Endothelial cell of umbilical vein (primary cell): Measurements from ENCODE around the gene ZNF124. TPM values are rescaled to one million over a fixed set of nuclear protein-coding genes. Genes with fewer than 3 reads are reported as not detected.

Experiments used
- BruUV-seq: library from RNA; stranded (reverse); fragments of 400-500 nt; replicated peaks from 2 replicates; lab custom pipeline; 2021; lab: Mats Ljungman, UMichigan
- CTCF ChIA-PET: fragments of 300-600, 350-600 bp; sonication (Branson Sonifier 250); formaldehyde crosslinking; loops from one replicate; lab custom pipeline; 2021; ENCODE audit warnings: antibody characterized with exemption, inconsistent platforms; lab: Charles Lee
- POLR2A ChIA-PET: fragments of 300-600, 350-600 bp; sonication (Branson Sonifier 250); formaldehyde crosslinking; loops from one replicate; lab custom pipeline; 2021; ENCODE audit warnings: antibody characterized with exemption, inconsistent platforms; lab: Charles Lee
- DNase-seq: peaks from one replicate; pipeline ENCODE4 v3.0.0-alpha.2; 2011; ENCODE audit warnings: low read depth, low spot score
- FAIRE-seq: peaks from 2 replicates; lab custom pipeline; 2011; peaks lifted over from hg19 to GRCh38; lab: Jason Lieb, UNC
- H2AFZ ChIP-seq: 2 replicates; pipeline ENCODE4 v1.6.0; 2012; ENCODE audit warnings: low read depth, low read length, control low read depth, inconsistent platforms
- H3K27ac ChIP-seq: 2 replicates; pipeline ENCODE4 v1.5.1; 2011; ENCODE audit warnings: low read depth, mild to moderate bottlenecking, control low read depth, low read length, moderate library complexity; ENCODE audit not compliant: insufficient read depth
- H3K27me3 ChIP-seq, 2 experiments: 2 replicates each; pipeline versions ENCODE4 v1.6.0 to v1.6.1; 2011; ENCODE audit warnings: low read length in 2 of 2, mixed read lengths in 1 of 2; ENCODE audit not compliant: control insufficient read depth in 2 of 2, insufficient read depth in 2 of 2
- H3K36me3 ChIP-seq, 2 experiments: 2 replicates in 1 of 2; 3 replicates in 1 of 2; pipeline ENCODE4 v1.5.1; 2011; ENCODE audit warnings: low read length in 2 of 2, mild to moderate bottlenecking in 1 of 2, moderate library complexity in 1 of 2; ENCODE audit not compliant: control insufficient read depth in 2 of 2, insufficient read depth in 2 of 2; ENCODE audit errors: extremely low read depth in 1 of 2
- H3K4me1 ChIP-seq: 3 replicates; pipeline ENCODE4 v1.5.1; 2011; ENCODE audit warnings: mild to moderate bottlenecking, low read length; ENCODE audit not compliant: control insufficient read depth, insufficient read depth; ENCODE audit errors: extremely low read depth
- H3K4me2 ChIP-seq: 2 replicates; pipeline ENCODE4 v1.6.1; 2011; ENCODE audit warnings: low read length, control low read depth, mixed read lengths; ENCODE audit not compliant: insufficient read depth
- H3K4me3 ChIP-seq, 3 experiments: fragments of 200-600 bp in 1 of 3; sonication (generic), shearing (Covaris generic) in 1 of 3; replicated peaks in 1 of 3; 2 replicates each; pipeline ENCODE4 v1.5.1; 2011 to 2016; ENCODE audit warnings: control low read depth in 3 of 3, low read length in 3 of 3, mild to moderate bottlenecking in 2 of 3, inconsistent platforms in 1 of 3, low read depth in 1 of 3, moderate library complexity in 1 of 3; ENCODE audit not compliant: insufficient read depth in 1 of 3
- H3K79me2 ChIP-seq: 2 replicates; pipeline ENCODE4 v1.6.0; 2012; ENCODE audit warnings: low read length, inconsistent platforms; ENCODE audit not compliant: control insufficient read depth, insufficient read depth
- H3K9ac ChIP-seq: replicated peaks from 2 replicates; pipeline ENCODE3; 2011; ENCODE audit warnings: low read length, control low read depth; ENCODE audit not compliant: insufficient read depth; ENCODE audit errors: extremely low read depth
- H3K9me1 ChIP-seq: replicated peaks from 3 replicates; pipeline ENCODE4 v1.6.0; 2011; ENCODE audit warnings: mild to moderate bottlenecking, low read length; ENCODE audit not compliant: control insufficient read depth, insufficient read depth; ENCODE audit errors: extremely low read depth
- H3K9me3 ChIP-seq: replicated peaks from 2 replicates; pipeline ENCODE4 v1.5.1; 2012; ENCODE audit warnings: low read length, inconsistent platforms; ENCODE audit not compliant: control insufficient read depth, insufficient read depth
- H4K20me1 ChIP-seq: replicated peaks from 2 replicates; pipeline ENCODE3; 2011; ENCODE audit warnings: mild to moderate bottlenecking, low read length; ENCODE audit not compliant: control insufficient read depth, insufficient read depth; ENCODE audit errors: extremely low read depth
- EZH2 ChIP-seq: IDR thresholded peaks from 2 replicates; pipeline ENCODE4 v1.6.1; 2012; ENCODE audit warnings: borderline replicate concordance, low read depth, mild to moderate bottlenecking, moderate library complexity, low read length, inconsistent platforms; ENCODE audit not compliant: severe bottlenecking
- JUN ChIP-seq: IDR thresholded peaks from 2 replicates; pipeline ENCODE4 v1.6.1; 2011; ENCODE audit warnings: borderline replicate concordance, low read depth; ENCODE audit not compliant: insufficient read length, insufficient read depth
- POLR2AphosphoS5 ChIP-seq: IDR thresholded peaks from 2 replicates; pipeline ENCODE4 v1.6.1; 2012; ENCODE audit warnings: low read depth, mild to moderate bottlenecking, control low read depth, low read length, moderate library complexity; ENCODE audit not compliant: insufficient read depth
- dilution Hi-C: fragments of 300-500 bp; cut with MboI; formaldehyde crosslinking; loops from one replicate; pipeline ENCODE4 v1.15.0; 2019; ENCODE audit warnings: low sequenced_read_pairs; ENCODE audit not compliant: extremely low pct_ligation_motif_present
- intact Hi-C: fragments of 100-400 bp; cut with micrococcal nuclease; formaldehyde crosslinking; loops from one replicate; pipeline ENCODE4 v1.10.0; 2022
- polyA plus RNA-seq, 4 experiments: library from polyadenylated mRNA; depleted of rRNA in 3 of 4; stranded (reverse) in 3 of 4; unstranded in 1 of 4; fragments of >200 nt; gene quantifications; 2 replicates each; pipeline versions ENCODE4 v1.2.1 to v1.2.3, GENCODE V29; 2011 to 2012; ENCODE audit warnings: missing spikeins in 1 of 4
- total RNA-seq: library from RNA; stranded (reverse); gene quantifications from 2 replicates; pipeline ENCODE4 v1.2.3, GENCODE V29; 2021
- TF ChIP-seq, protein P1 (sequence below): IDR thresholded peaks from 2 replicates; pipeline ENCODE4 v1.6.1; 2011; ENCODE audit not compliant: insufficient read depth, insufficient read length

ZNF124 gene
- total and polyA plus RNA-seq, 2 donors (not counting 3 experiments of a cell fraction or from before 2014, with no cell fraction given) = 3.5 to 25.6 TPM

DNA sequence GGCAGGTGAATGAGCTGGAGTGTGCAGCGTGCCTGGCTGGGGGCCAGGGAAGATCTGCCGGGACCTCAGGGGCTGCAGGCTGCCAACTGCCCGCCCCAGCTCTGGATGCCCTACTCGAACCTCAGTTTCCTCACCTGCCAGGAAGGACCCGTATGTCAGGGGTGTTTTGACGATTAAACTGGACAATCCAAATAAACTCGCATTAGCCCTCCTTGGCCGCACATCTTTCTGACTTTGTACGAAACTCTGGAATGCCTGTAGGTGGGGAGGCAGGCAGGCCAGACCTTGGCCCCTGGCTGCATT lies 59.4 kb downstream of the ZNF124 start:
- dilution Hi-C loops = no loop called here
- H3K4me2 ChIP-seq = no peak overlapping the region
- H3K9me3 ChIP-seq = no peaks in the 10 kb centered on the region
- ChIA-PET POLR2A (no interaction called here), CTCF (no interaction called here)
- no peaks in the 10 kb centered on the region for H3K9me1 ChIP-seq
- no peaks in the 10 kb centered on the region for H3K79me2 ChIP-seq
- FAIRE-seq = no peak
- intact Hi-C loops = no loop called here
- no peaks in the 10 kb centered on the region for H3K4me1 ChIP-seq
- DNase-seq = no peak
- no peak overlapping the region for H2AFZ ChIP-seq
- BruUV-seq = no TSS peak
- no peaks in the 10 kb centered on the region for H4K20me1 ChIP-seq
- H3K4me3 ChIP-seq = no peak overlapping the region
- H3K27me3 ChIP-seq = peaks cover 0 to 8% of the 10 kb centered on the region in 2 experiments
- H3K27ac ChIP-seq = no peak overlapping the region
- no peaks in the 10 kb centered on the region for H3K36me3 ChIP-seq
- no peak overlapping the region for H3K9ac ChIP-seq
- TF ChIP-seq, protein P1, sequence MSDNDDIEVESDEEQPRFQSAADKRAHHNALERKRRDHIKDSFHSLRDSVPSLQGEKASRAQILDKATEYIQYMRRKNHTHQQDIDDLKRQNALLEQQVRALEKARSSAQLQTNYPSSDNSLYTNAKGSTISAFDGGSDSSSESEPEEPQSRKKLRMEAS = no peak
- no peak for TF ChIP-seq EZH2

DNA sequence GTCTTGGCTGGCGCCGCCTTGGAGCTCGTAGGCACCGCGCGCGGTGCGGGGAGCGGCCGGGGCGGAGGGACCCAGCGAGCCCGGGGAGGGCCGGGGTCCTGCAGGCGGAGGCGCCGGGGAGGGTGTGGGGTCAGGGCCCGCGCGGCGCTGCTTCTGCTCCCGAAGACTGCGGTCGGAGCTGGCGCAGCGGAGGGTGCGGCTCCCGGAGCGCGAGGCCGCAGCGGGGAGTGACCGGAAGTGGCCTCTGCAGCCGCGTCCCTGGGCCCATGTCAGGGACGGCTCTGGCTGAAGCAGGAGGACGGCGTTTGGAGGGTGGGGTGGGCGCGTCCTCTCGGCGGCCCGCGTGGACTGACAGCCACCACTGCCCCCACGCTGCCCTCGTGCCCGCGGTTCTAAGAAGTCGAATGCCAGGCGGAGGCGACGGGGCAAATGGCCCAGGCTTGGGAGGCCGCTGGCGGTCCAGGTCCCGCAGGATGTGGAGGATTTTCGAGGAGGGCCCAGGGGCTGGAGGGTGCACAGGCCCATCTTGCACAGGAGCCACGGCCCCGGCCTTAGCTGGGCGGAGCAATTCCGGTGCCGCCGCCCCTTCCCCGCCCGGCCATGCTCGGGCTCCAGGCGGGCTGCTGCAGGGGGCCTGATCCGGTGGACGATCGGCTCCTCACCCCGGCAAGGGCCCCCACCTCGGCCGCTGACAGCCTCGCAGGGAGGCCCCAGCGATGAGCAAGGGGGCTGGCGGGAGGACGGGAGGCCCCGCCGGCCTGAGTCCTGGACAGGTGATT lies 59.9 kb downstream of the ZNF124 start:
- peak overlapping the region; percentile 8 to 42 (median 38) for H3K4me3 ChIP-seq
- H3K9me3 ChIP-seq = no peaks in the 10 kb centered on the region
- FAIRE-seq = peak; percentile 64
- TF ChIP-seq JUN (no peak), POLR2AphosphoS5 (peak; percentile 20)
- BruUV-seq = no TSS peak
- H4K20me1 ChIP-seq = no peaks in the 10 kb centered on the region
- H3K4me2 ChIP-seq = peak overlapping the region; percentile 12
- DNase-seq = peak; percentile 22
- no peaks in the 10 kb centered on the region for H3K36me3 ChIP-seq
- H3K27ac ChIP-seq = no peak overlapping the region
- H3K4me1 ChIP-seq = no peaks in the 10 kb centered on the region
- intact Hi-C loops = no loop called here
- H3K27me3 ChIP-seq = peaks cover 0 to 8% of the 10 kb centered on the region in 2 experiments
- dilution Hi-C loops = no loop called here
- no peaks in the 10 kb centered on the region for H3K79me2 ChIP-seq
- ChIA-PET POLR2A (no interaction called here), CTCF (no interaction called here)
- H3K9me1 ChIP-seq = no peaks in the 10 kb centered on the region
- peak overlapping the region; percentile 33 for H3K9ac ChIP-seq
- peak overlapping the region; percentile 74 for H2AFZ ChIP-seq
